ENCODE data around the gene SFXN5. TPM values are rescaled to one million over a fixed set of nuclear protein-coding genes. Genes with fewer than 3 reads are reported as not detected.

Gene SFXN5
- total RNA-seq, 1 donor: 17.0 TPM

GRCh38 chr2:73033142-73033765 is 38.3 kb downstream of the SFXN5 start:
- Histone ChIP-seq H3K4me3 (ENCODE audit: insufficient read depth, low read length) (no peak overlapping the region), H3K9me3 (ENCODE audit: low read depth, low read length) (no peaks in the 10 kb centered on the region), H3K27me3 (ENCODE audit: insufficient read depth, low read length) (no peaks in the 10 kb centered on the region), H4K20me1 (ENCODE audit: insufficient read depth, low read length) (peaks cover 9% of the 10 kb centered on the region), H2AFZ (ENCODE audit: low read length) (no peak overlapping the region), H3K27ac (ENCODE audit: low read depth, low read length) (no peak overlapping the region), H3K4me1 (ENCODE audit: insufficient read depth, low read length) (peaks cover 15% of the 10 kb centered on the region), H3K79me2 (ENCODE audit: insufficient read depth, low read length) (no peaks in the 10 kb centered on the region), H3K36me3 (ENCODE audit: insufficient read depth, low read length) (peaks cover 5% of the 10 kb centered on the region), H3K4me2 (ENCODE audit: insufficient read depth, low read length) (no peak overlapping the region)
- no peak for DNase-seq (ENCODE audit: insufficient read length, low spot score, missing footprints)
- TF ChIP-seq CTCF (IDR thresholded peaks at IDR 0.05; ENCODE audit: extremely low read depth, low read depth, low read length): no peak

GRCh38 chr2:73032702-73033097 is 38.8 kb downstream of the SFXN5 start:
- Histone ChIP-seq H4K20me1 (ENCODE audit: insufficient read depth, low read length) (peaks cover 9% of the 10 kb centered on the region), H3K27me3 (ENCODE audit: insufficient read depth, low read length) (no peaks in the 10 kb centered on the region), H3K9me3 (ENCODE audit: low read depth, low read length) (no peaks in the 10 kb centered on the region), H3K79me2 (ENCODE audit: insufficient read depth, low read length) (no peaks in the 10 kb centered on the region), H3K4me2 (ENCODE audit: insufficient read depth, low read length) (no peak overlapping the region), H2AFZ (ENCODE audit: low read length) (no peak overlapping the region), H3K4me1 (ENCODE audit: insufficient read depth, low read length) (peaks cover 15% of the 10 kb centered on the region), H3K36me3 (ENCODE audit: insufficient read depth, low read length) (no peaks in the 10 kb centered on the region), H3K4me3 (ENCODE audit: insufficient read depth, low read length) (no peak overlapping the region), H3K27ac (ENCODE audit: low read depth, low read length) (no peak overlapping the region)
- DNase-seq (ENCODE audit: insufficient read length, low spot score, missing footprints): no peak
- TF ChIP-seq CTCF (IDR thresholded peaks at IDR 0.05; ENCODE audit: extremely low read depth, low read depth, low read length): no peak

GRCh38 chr2:73031725-73032701 is 39.5 kb downstream of the SFXN5 start:
- Histone ChIP-seq H3K4me2 (ENCODE audit: insufficient read depth, low read length) (no peak overlapping the region), H2AFZ (ENCODE audit: low read length) (no peak overlapping the region), H3K27me3 (ENCODE audit: insufficient read depth, low read length) (no peaks in the 10 kb centered on the region), H3K36me3 (ENCODE audit: insufficient read depth, low read length) (no peaks in the 10 kb centered on the region), H3K79me2 (ENCODE audit: insufficient read depth, low read length) (no peaks in the 10 kb centered on the region), H3K9me3 (ENCODE audit: low read depth, low read length) (no peaks in the 10 kb centered on the region), H4K20me1 (ENCODE audit: insufficient read depth, low read length) (peaks cover 9% of the 10 kb centered on the region), H3K4me1 (ENCODE audit: insufficient read depth, low read length) (peaks cover 15% of the 10 kb centered on the region), H3K4me3 (ENCODE audit: insufficient read depth, low read length) (no peak overlapping the region), H3K27ac (ENCODE audit: low read depth, low read length) (no peak overlapping the region)
- no peak for DNase-seq (ENCODE audit: insufficient read length, low spot score, missing footprints)
- TF ChIP-seq CTCF (IDR thresholded peaks at IDR 0.05; ENCODE audit: extremely low read depth, low read depth, low read length): no peak

- Histone ChIP-seq H3K4me2 (ENCODE audit: insufficient read depth, low read length) (no peak overlapping the region), H3K4me1 (ENCODE audit: insufficient read depth, low read length) (peaks cover 15% of the 10 kb centered on the region), H4K20me1 (ENCODE audit: insufficient read depth, low read length) (peaks cover 9% of the 10 kb centered on the region), H2AFZ (ENCODE audit: low read length) (no peak overlapping the region), H3K27ac (ENCODE audit: low read depth, low read length) (no peak overlapping the region), H3K79me2 (ENCODE audit: insufficient read depth, low read length) (no peaks in the 10 kb centered on the region), H3K36me3 (ENCODE audit: insufficient read depth, low read length) (no peaks in the 10 kb centered on the region), H3K4me3 (ENCODE audit: insufficient read depth, low read length) (no peak overlapping the region), H3K9me3 (ENCODE audit: low read depth, low read length) (no peaks in the 10 kb centered on the region), H3K27me3 (ENCODE audit: insufficient read depth, low read length) (no peaks in the 10 kb centered on the region)
- TF ChIP-seq CTCF (IDR thresholded peaks at IDR 0.05; ENCODE audit: extremely low read depth, low read depth, low read length): no peak
- no peak for DNase-seq (ENCODE audit: insufficient read length, low spot score, missing footprints)
These were observed 40.3 kb downstream of the SFXN5 start for GRCh38 chr2:73031095-73031678.
